Adrenal gland (tissue), 5 donors: ENCODE results near the gene OR10AG1.

Experiments
- CTCF ChIP-seq, 6 experiments: fragments of 450-650 bp in 4 of 6; fragments of 200-600 bp in 2 of 6; sonication (generic) in 1 of 6; IDR thresholded peaks; 1 replicate in 5 of 6; 2 replicates in 1 of 6; pipeline versions ENCODE4 v1.5.1 to v1.8.0; 2016 to 2021; ENCODE audit warnings: antibody characterized with exemption in 6 of 6, mild to moderate bottlenecking in 2 of 6, moderate library complexity in 1 of 6
- POLR2A ChIP-seq, 2 donors: fragments of 450-650 bp; IDR thresholded peaks; one replicate each; pipeline ENCODE4 v1.6.1; 2017; ENCODE audit warnings: antibody characterized with exemption in 2 of 2, mild to moderate bottlenecking in 2 of 2, moderate library complexity in 1 of 2
- donor health status: DM: no; HTN: no; CAD: no.

GRCh38 chr11:55970935-55971334 is 1.2 kb upstream of the OR10AG1 start:
- TF ChIP-seq POLR2A (IDR thresholded peaks at IDR 0.05) (no peak), CTCF (IDR thresholded peaks at IDR 0.05) (no peak)
